Heart right ventricle (tissue), 16 donors: Measurements from ENCODE around the gene KIF25. TPM values are rescaled to one million over a fixed set of nuclear protein-coding genes. Genes with fewer than 3 reads are reported as not detected.
"Not testable (repeated sequence)": the region's sequence is repeated elsewhere in the genome, so short reads cannot be mapped to it uniquely, and the experiment has no call there.

ENCODE experiments used
- ATAC-seq, 8 donors: fragments of 200-7000 bp; cut with Tn5 transposase; one replicate each; pipeline ENCODE4 v1.9.1; 2020; ENCODE audit warnings: mild to moderate bottlenecking in 8 of 8, moderate library complexity in 8 of 8, moderate number of reproducible peaks in 1 of 8
- DNase-seq, 2 donors: peaks; one replicate each; pipeline ENCODE4 v3.0.0-alpha.2; 2020
- H3K27ac ChIP-seq, 10 donors: fragments of 200-600 bp; sonication (generic) in 2 of 10; one replicate each; pipeline versions ENCODE4 v1.5.0 to v1.8.0; 2020 to 2022; ENCODE audit warnings: mild to moderate bottlenecking in 3 of 10
- H3K27me3 ChIP-seq, 7 donors: fragments of 200-600 bp; one replicate each; pipeline ENCODE4 v1.8.0; 2021 to 2022; ENCODE audit warnings: mild to moderate bottlenecking in 2 of 7
- H3K36me3 ChIP-seq, 9 donors: fragments of 200-600 bp; sonication (generic) in 1 of 9; one replicate each; pipeline versions ENCODE4 v1.5.0 to v1.8.0; 2020 to 2022; ENCODE audit warnings: mild to moderate bottlenecking in 2 of 9
- H3K4me1 ChIP-seq, 9 donors: fragments of 200-600 bp; sonication (generic) in 1 of 9; one replicate each; pipeline versions ENCODE4 v1.5.0 to v1.8.0; 2020 to 2022; ENCODE audit warnings: mild to moderate bottlenecking in 4 of 9
- H3K4me3 ChIP-seq, 10 donors: fragments of 200-600 bp; sonication (generic) in 2 of 10; one replicate each; pipeline versions ENCODE4 v1.5.0 to v1.8.0; 2020 to 2022; ENCODE audit warnings: mild to moderate bottlenecking in 7 of 10, moderate library complexity in 2 of 10
- H3K9me3 ChIP-seq, 11 donors: fragments of 200-600 bp in 10 of 11; sonication (generic) in 2 of 11; one replicate each; pipeline versions ENCODE4 v1.5.0 to v1.8.0; 2013 to 2022; ENCODE audit warnings: mild to moderate bottlenecking in 2 of 11, control low read depth in 1 of 11, moderate library complexity in 1 of 11
- CTCF ChIP-seq, 9 donors: fragments of 200-600 bp; sonication (generic) in 2 of 9; IDR thresholded peaks; one replicate each; pipeline versions ENCODE4 v1.5.0 to v1.8.0; 2021 to 2022; ENCODE audit warnings: antibody characterized with exemption in 9 of 9, mild to moderate bottlenecking in 5 of 9, moderate library complexity in 1 of 9
- WGBS, 2 donors: extraction: QIAGEN DNeasy Blood & Tissue Kit; methylation state at CpG; one replicate each; pipeline ENCODE4 v1.1.7; 2013; ENCODE audit warnings: inconsistent platforms in 1 of 2; 5-methylcytosine and 5-hydroxymethylcytosine counted together
- intact Hi-C, 10 donors: fragments of 100-400 bp; cut with DNase I; formaldehyde crosslinking; loops; one replicate each; pipeline versions ENCODE4 v1.11.1 to v1.14.2; 2022
- polyA plus RNA-seq, 2 donors: library from polyadenylated mRNA; stranded (reverse); fragments of 200-250 nt; gene quantifications; one replicate each; pipeline ENCODE4 v1.2.3, GENCODE V29; 2013
- total RNA-seq, 10 donors: library from RNA; stranded (reverse); fragmentation: NEBNext Ultra II Directional in 3 of 10; extraction: Animal tissue kit (Norgen Biotek cat#: 25700) in 3 of 10; gene quantifications; one replicate each; pipeline versions ENCODE4 v1.2.1 to v1.2.4, GENCODE V29; 2021 to 2023
- donor health status: Arrhythmogenic right ventricular cardiomyopathy.
- donor health status: ischemic (EF 13 %, LVEDD 7.1; RV severe dilation, severe dysfunction).
- donor health status: healthy with polysubstance abuse.
- donor health status: DM: no; HTN: yes; CAD: no.
- donor health status: DM: no; HTN: no; CAD: no.
- donor health status: ischemic (EF 25% LVEDD 6.9; RV normal size, moderate dysfunction).
- donor health status: ischemic (EF 25% LVEDD 5.7; RV mildly dilated, moderate dysfunction).
- donor health status: healthy.
- donor health status: DM: yes; HTN: yes; CAD: no.
- donor health status: Ischemic cardiomyopathy.
- donor health status: ischemic (EF 35%, LVEDD 5.7; RV mildly dilated, moderate dysfunction).
- donor health status: nonischemic (EF 11% LVEDD 7.7; RV severe dilation, severe dysfunction).
- donor health status: DM: yes; HTN: yes; CAD: no.
- donor health status: PGD.
- donor health status: ischemic (EF 29% LVEDD 5.4; RV normal size, mild dysfunction).
- donor health status: nonischemic (EF 23%, LVEDD 6.1; RV moderate dilation, normal function).

The KIF25 gene
- total and polyA plus RNA-seq, 12 donors = 0.18 to 0.95 (median 0.39) TPM; not detected in 4

- Histone ChIP-seq H3K27me3 (peaks cover 0 to 16% (median 0%) of the 10 kb centered on the region in 7 donors), H3K27ac (no peak overlapping the region), H3K4me3 (no peak overlapping the region), H3K4me1 (peaks cover 0 to 25% (median 7%) of the 10 kb centered on the region in 9 donors), H3K9me3 (no peaks in the 10 kb centered on the region), H3K36me3 (no peaks in the 10 kb centered on the region)
- no peak for DNase-seq
- no peak for TF ChIP-seq CTCF (IDR thresholded peaks at IDR 0.05)
- intact Hi-C loops = no loop called here
- WGBS, 2 donors = 81 to 93% methylated on average over 10 of the region's 10 CpGs
- ATAC-seq = no peak
Observed at GRCh38 chr6:168001029-168001332, 3.5 kb downstream of the KIF25 start.

GRCh38 chr6:168001514-168001913 is 4.0 kb downstream of the KIF25 start:
- Histone ChIP-seq H3K27me3 (peaks cover 0 to 16% (median 0%) of the 10 kb centered on the region in 7 donors), H3K4me1 (peaks cover 0 to 25% (median 7%) of the 10 kb centered on the region in 9 donors)
- intact Hi-C loops, H3K27ac ChIP-seq, DNase-seq, H3K4me3 ChIP-seq, ATAC-seq, H3K9me3 ChIP-seq, H3K36me3 ChIP-seq: not testable (repeated sequence)
- WGBS, 2 donors = 90 to 93% methylated on average over 13 to 18 of the region's 21 CpGs

GRCh38 chr6:168002804-168003203 is 5.3 kb downstream of the KIF25 start:
- 94 to 98% methylated on average over 6 of the region's 6 CpGs for WGBS, 2 donors
- DNase-seq (no peak), ATAC-seq (no peak)
- Histone ChIP-seq H3K27ac (peak overlapping the region in 2 of 10 donors; percentile 64 to 82), H3K27me3 (peaks cover 0 to 16% (median 0%) of the 10 kb centered on the region in 7 donors), H3K9me3 (no peaks in the 10 kb centered on the region), H3K4me1 (peaks cover 0 to 33% (median 12%) of the 10 kb centered on the region in 9 donors), H3K36me3 (no peaks in the 10 kb centered on the region), H3K4me3 (no peak overlapping the region)
- no peak for TF ChIP-seq CTCF (IDR thresholded peaks at IDR 0.05)
- intact Hi-C loops = no loop called here

GRCh38 chr6:168004023-168004422 is 6.6 kb downstream of the KIF25 start:
- WGBS, 2 donors = 65 to 70% methylated on average over 7 of the region's 7 CpGs
- Histone ChIP-seq H3K4me1 (peaks cover 0 to 35% (median 14%) of the 10 kb centered on the region in 9 donors), H3K27me3 (peaks cover 0 to 5% (median 0%) of the 10 kb centered on the region in 7 donors), H3K36me3 (no peaks in the 10 kb centered on the region), H3K4me3 (no peak overlapping the region), H3K9me3 (peaks cover 0 to 10% (median 0%) of the 10 kb centered on the region in 11 donors), H3K27ac (peak overlapping the region in 8 of 10 donors; percentile 8 to 82 (median 50))
- TF ChIP-seq CTCF (IDR thresholded peaks at IDR 0.05) = no peak
- intact Hi-C loops = no loop called here
- DNase-seq (no peak), ATAC-seq (peak in 4 of 8 donors; percentile 42 to 65 (median 56))

- Histone ChIP-seq H3K27ac (no peak overlapping the region), H3K9me3 (peaks cover 0 to 18% (median 0%) of the 10 kb centered on the region in 11 donors), H3K4me1 (peaks cover 0 to 35% (median 14%) of the 10 kb centered on the region in 9 donors), H3K27me3 (no peaks in the 10 kb centered on the region), H3K36me3 (no peaks in the 10 kb centered on the region), H3K4me3 (no peak overlapping the region)
- intact Hi-C loops = no loop called here
- TF ChIP-seq CTCF (IDR thresholded peaks at IDR 0.05) = no peak
- WGBS, 2 donors = 95 to 98% methylated on average over 11 of the region's 11 CpGs
- DNase-seq (no peak), ATAC-seq (no peak)
Observed at GRCh38 chr6:168004945-168005344, 7.5 kb downstream of the KIF25 start.
